HG03457 (cell line): ENCODE results near the gene ARL4C.
"Not testable (repeated sequence)": the region's sequence is repeated elsewhere in the genome, so short reads cannot be mapped to it uniquely, and the experiment has no call there.

Experiments used
- ATAC-seq: cut with Tn5 transposase; IDR thresholded peaks from one replicate; pipeline ENCODE4 v1.9.1; 2021; ENCODE audit warnings: moderate number of reproducible peaks; ENCODE audit not compliant: unreplicated experiment

Gene ARL4C

GRCh38 chr2:234478121-234478858, 18.6 kb downstream of the ARL4C start:
- ATAC-seq, result no peak

DNA sequence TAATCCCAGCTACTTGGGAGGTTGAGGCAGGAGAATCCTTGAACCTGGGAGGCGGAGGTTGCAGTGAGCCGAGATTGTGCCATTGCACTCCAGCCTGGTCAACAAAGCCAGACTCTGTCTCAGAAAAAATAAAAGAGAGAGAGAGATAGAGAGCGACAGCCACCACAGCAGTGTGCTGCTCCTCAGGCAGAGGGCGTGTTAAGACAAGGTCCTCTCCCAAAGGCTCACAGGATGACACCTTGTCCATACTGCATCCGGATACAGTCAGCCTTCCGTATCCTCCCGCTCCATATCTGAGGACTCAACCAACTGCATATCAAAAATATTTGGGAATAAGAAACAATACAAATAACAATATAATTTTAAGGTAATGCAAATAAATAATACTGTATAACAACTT, 20.1 kb downstream of the ARL4C start:
- no peak for ATAC-seq

- no peak for ATAC-seq
These were observed 22.2 kb downstream of the ARL4C start for GRCh38 chr2:234474654-234475053.

DNA sequence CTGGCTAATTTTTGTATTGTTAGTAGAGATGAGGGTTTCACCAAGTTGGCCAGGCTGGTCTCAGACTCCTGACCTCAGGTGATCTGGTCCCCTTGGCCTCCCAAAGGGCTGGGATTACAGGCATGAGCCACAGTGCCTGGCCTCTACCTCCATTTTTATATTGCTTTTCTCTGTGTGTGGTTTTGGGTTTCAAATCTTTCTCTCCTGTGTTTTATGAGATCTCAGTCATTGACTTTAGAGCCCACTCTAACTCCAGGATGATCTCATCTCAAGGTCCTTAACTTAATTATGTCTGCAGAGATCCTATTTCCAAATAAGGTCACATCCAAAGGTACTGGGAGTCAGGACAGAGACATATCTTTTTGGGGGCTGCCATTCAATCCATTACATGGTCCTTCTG, 24.7 kb downstream of the ARL4C start:
- no peak for ATAC-seq

DNA sequence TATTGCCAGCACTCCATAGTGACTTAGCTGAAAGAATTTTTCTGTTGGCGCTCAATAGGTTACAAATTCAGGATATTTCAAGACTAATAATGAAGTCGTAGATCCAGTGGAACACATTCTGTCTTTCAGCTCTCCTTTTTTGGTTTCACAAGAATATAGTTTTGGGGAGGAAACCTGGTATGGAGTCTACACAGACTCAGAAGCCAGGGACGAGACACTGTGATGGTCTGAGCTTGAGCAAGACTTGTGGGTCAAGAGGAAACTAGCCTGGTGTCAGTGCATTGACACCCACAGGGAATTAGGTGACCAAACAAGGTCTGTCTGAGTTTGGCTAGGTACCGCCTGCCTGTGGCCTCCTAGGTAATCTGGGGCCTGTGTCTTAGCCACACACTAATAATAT, 26.9 kb downstream of the ARL4C start:
- no peak for ATAC-seq

DNA sequence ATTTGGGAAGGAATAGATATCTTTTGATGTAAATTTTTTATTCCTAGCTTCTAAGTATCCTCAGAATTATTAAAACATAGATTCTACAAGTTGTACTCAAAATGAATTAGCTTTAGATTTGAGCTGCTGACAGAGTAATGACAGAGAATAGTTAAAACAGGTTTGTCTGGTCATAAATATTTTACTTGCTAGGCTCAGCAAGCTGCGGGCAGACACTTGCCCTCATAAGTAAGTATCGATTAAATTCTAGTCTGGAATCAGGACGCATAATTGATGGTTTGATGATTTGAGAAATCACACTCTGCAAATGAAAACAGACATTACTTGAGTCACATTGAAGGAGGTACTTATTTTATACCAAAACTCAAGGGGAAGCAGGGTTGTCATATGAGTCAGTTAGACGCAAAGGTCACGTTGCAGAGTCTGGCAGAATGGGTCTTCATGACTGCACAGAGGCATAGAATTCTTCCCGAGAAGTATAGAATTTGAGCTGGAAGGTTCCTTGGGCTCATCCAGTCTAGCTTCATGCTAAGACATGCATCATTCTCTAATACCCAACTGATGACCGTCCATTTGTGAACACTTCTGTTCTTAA, 27.5 kb downstream of the ARL4C start:
- no peak for ATAC-seq

- ATAC-seq, result no peak
These were observed 28.4 kb downstream of the ARL4C start for GRCh38 chr2:234468503-234468902.

- ATAC-seq, result no peak
These were observed 29.6 kb downstream of the ARL4C start for GRCh38 chr2:234467289-234467688.

GRCh38 chr2:234464291-234464645, 32.6 kb downstream of the ARL4C start:
- no peak for ATAC-seq

- ATAC-seq, result no peak
These were observed 33.1 kb downstream of the ARL4C start for GRCh38 chr2:234463626-234464290.

GRCh38 chr2:234462218-234462992, 34.5 kb downstream of the ARL4C start:
- no peak for ATAC-seq

DNA sequence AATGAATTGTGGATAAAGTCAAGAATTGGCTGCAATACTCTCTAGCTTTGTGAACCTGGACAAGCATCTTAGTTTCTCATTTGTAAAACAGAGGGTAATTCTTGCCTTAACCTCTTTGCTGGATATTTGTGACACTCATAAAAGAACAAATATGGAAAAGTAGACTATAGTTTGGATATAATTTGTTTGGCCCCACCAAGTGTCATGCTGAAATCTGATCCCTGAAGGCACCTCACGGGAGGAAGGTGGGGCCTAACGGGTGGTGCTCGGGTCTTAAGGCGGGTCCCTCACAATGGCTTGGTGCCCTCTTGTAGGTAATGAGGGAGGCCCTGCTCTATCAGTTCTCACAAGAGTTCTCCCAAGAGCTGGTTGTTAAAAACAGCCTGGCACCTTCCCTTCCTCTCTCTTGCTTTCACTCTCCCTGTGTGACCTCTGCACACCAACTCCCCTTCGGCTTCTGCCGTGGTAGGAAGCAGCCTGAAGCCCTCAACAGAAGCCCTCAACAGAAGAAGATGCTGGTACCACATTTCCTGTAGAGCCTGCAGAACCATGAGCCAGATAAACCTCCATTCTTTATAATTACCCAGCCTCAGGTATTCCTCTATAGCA, 37.4 kb downstream of the ARL4C start:
- no peak for ATAC-seq

- ATAC-seq, result no peak
These were observed 38.4 kb downstream of the ARL4C start for GRCh38 chr2:234458466-234458865.

- ATAC-seq, result no peak
These were observed 39.5 kb downstream of the ARL4C start for GRCh38 chr2:234457421-234457820.

GRCh38 chr2:234455246-234455645, 41.6 kb downstream of the ARL4C start:
- ATAC-seq, result not testable (repeated sequence)

GRCh38 chr2:234454433-234454832, 42.4 kb downstream of the ARL4C start:
- ATAC-seq, result no peak

DNA sequence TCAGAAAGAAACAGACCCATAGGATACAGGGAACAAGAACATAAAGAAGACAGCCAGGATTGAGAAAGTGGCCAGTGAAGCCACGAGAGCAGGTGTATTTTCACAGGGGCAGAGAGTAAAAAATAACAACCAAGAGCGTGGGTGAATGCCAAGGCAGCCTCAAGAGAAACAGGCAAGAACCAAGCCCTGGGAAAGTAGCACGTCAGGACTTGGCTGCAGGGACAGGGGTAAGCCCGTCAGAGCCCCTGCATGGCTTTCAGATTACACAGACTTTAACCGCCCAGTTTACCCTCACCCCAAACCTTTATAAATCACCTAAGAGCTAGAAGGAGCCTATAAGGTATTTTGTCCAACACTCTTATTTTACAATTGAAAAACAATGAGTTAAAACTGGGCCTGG, 43.7 kb downstream of the ARL4C start:
- no peak for ATAC-seq

GRCh38 chr2:234451852-234452625, 44.8 kb downstream of the ARL4C start:
- no peak for ATAC-seq

GRCh38 chr2:234451242-234451641, 45.6 kb downstream of the ARL4C start:
- no peak for ATAC-seq

- no peak for ATAC-seq
These were observed 46.3 kb downstream of the ARL4C start for GRCh38 chr2:234450431-234451124.
